ENCODE measurements around the gene CYP4Z1.
"Not testable (repeated sequence)": the region's sequence is repeated elsewhere in the genome, so short reads cannot be mapped to it uniquely, and the experiment has no call there.

The CYP4Z1 gene

DNA sequence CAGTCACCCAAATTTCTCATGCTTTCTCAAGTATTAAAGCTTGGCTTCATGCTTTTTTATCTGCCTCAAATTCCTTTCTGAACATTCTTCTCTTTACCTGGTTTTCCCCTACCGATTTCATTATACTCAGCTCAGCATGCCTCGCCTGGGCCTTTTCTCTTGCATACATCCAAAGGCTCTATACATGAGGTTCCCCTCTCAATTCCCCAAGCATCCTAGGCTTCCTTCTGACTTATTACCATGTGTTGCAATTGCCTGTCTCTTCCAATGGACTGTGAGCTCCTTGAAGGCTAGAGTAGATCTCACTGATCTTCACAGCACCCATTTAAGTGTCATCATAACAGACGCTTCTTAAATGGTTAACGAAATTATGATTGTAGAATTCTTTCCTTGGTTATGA is 46.1 kb downstream of the CYP4Z1 start:
- Histone ChIP-seq H3K4me1 (ENCODE audit: control insufficient read depth, low read length) (no peaks in the 10 kb centered on the region), H3K4me3 (ENCODE audit: low read length) (no peak overlapping the region), H3K4me2 (ENCODE audit: low read length) (no peak overlapping the region), H3K27ac (ENCODE audit: low read depth, low read length) (no peak overlapping the region), H3K79me2 (ENCODE audit: control insufficient read depth, low read length) (no peaks in the 10 kb centered on the region), H3K36me3 (ENCODE audit: control insufficient read depth, low read length) (no peaks in the 10 kb centered on the region), H3F3A (ENCODE audit: control insufficient read depth, insufficient read depth) (no peaks in the 10 kb centered on the region), H3K27me3 (ENCODE audit: control insufficient read depth, low read length) (no peaks in the 10 kb centered on the region), H3K9me2 (replicated peaks; ENCODE audit: control insufficient read depth, low read length) (no peaks in the 10 kb centered on the region), H4K20me1 (ENCODE audit: control insufficient read depth, insufficient read depth, low read depth, low read length) (no peaks in the 10 kb centered on the region), H3K9me3 (ENCODE audit: control insufficient read depth, insufficient read depth, low read length) (no peaks in the 10 kb centered on the region)
- TF ChIP-seq, protein P1, sequence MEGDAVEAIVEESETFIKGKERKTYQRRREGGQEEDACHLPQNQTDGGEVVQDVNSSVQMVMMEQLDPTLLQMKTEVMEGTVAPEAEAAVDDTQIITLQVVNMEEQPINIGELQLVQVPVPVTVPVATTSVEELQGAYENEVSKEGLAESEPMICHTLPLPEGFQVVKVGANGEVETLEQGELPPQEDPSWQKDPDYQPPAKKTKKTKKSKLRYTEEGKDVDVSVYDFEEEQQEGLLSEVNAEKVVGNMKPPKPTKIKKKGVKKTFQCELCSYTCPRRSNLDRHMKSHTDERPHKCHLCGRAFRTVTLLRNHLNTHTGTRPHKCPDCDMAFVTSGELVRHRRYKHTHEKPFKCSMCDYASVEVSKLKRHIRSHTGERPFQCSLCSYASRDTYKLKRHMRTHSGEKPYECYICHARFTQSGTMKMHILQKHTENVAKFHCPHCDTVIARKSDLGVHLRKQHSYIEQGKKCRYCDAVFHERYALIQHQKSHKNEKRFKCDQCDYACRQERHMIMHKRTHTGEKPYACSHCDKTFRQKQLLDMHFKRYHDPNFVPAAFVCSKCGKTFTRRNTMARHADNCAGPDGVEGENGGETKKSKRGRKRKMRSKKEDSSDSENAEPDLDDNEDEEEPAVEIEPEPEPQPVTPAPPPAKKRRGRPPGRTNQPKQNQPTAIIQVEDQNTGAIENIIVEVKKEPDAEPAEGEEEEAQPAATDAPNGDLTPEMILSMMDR (IDR thresholded peaks at IDR 0.05; ENCODE audit: low read depth, low read length, poor library complexity, severe bottlenecking) = no peak
- no peak for TF ChIP-seq EZH2phosphoT487 (IDR thresholded peaks at IDR 0.05; ENCODE audit: borderline replicate concordance, low read length)

DNA sequence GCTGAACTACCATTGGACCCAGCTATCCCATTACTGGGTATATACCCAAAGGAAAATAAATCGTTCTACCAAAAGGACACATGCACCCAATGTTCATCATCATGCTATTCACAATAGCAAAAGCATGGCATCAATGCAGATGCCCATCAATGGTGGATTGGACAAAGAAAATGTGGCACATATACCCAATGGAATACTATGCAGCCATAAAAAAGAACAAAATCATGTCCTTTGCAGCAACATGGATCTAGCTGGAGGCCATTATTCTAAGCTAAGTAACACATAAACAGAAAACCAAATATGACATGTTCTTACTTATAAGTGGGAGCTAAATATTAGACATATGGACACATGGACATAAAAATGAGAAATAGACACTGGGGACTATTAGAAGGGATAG is 54.0 kb downstream of the CYP4Z1 start:
- not testable (repeated sequence) for H3K36me3 ChIP-seq (ENCODE audit: control insufficient read depth, low read length)

GRCh38 chr1:47124834-47125233 is 57.8 kb downstream of the CYP4Z1 start:
- H3K36me3 ChIP-seq (ENCODE audit: control insufficient read depth, low read length); H3K9me3 ChIP-seq (ENCODE audit: control insufficient read depth, insufficient read depth, low read length); H3K27me3 ChIP-seq (ENCODE audit: control insufficient read depth, low read length); H4K20me1 ChIP-seq (ENCODE audit: control insufficient read depth, insufficient read depth, low read depth, low read length); H3K4me2 ChIP-seq (ENCODE audit: low read length); H3K79me2 ChIP-seq (ENCODE audit: control insufficient read depth, low read length); H3K4me3 ChIP-seq (ENCODE audit: low read length); H3K27ac ChIP-seq (ENCODE audit: low read depth, low read length); H3F3A ChIP-seq (ENCODE audit: control insufficient read depth, insufficient read depth); H3K9me2 ChIP-seq (replicated peaks; ENCODE audit: control insufficient read depth, low read length); H3K4me1 ChIP-seq (ENCODE audit: control insufficient read depth, low read length): not testable (repeated sequence)

More for the DNA sequence above, 54.0 kb downstream of the CYP4Z1 start:
- not testable (repeated sequence) for H3K9me3 ChIP-seq (ENCODE audit: control insufficient read depth, insufficient read depth, low read length); H3F3A ChIP-seq (ENCODE audit: control insufficient read depth, insufficient read depth); H3K4me1 ChIP-seq (ENCODE audit: control insufficient read depth, low read length); H3K27ac ChIP-seq (ENCODE audit: low read depth, low read length); H3K4me2 ChIP-seq (ENCODE audit: low read length); H4K20me1 ChIP-seq (ENCODE audit: control insufficient read depth, insufficient read depth, low read depth, low read length); H3K27me3 ChIP-seq (ENCODE audit: control insufficient read depth, low read length); H3K4me3 ChIP-seq (ENCODE audit: low read length); H3K9me2 ChIP-seq (replicated peaks; ENCODE audit: control insufficient read depth, low read length); H3K79me2 ChIP-seq (ENCODE audit: control insufficient read depth, low read length)

- not testable (repeated sequence) for H3K79me2 ChIP-seq (ENCODE audit: control insufficient read depth, low read length); H3K4me3 ChIP-seq (ENCODE audit: low read length); H3K27me3 ChIP-seq (ENCODE audit: control insufficient read depth, low read length); H3K36me3 ChIP-seq (ENCODE audit: control insufficient read depth, low read length); H4K20me1 ChIP-seq (ENCODE audit: control insufficient read depth, insufficient read depth, low read depth, low read length); H3K9me2 ChIP-seq (replicated peaks; ENCODE audit: control insufficient read depth, low read length); H3F3A ChIP-seq (ENCODE audit: control insufficient read depth, insufficient read depth); H3K4me2 ChIP-seq (ENCODE audit: low read length); H3K9me3 ChIP-seq (ENCODE audit: control insufficient read depth, insufficient read depth, low read length); H3K4me1 ChIP-seq (ENCODE audit: control insufficient read depth, low read length); H3K27ac ChIP-seq (ENCODE audit: low read depth, low read length)
Observed at GRCh38 chr1:47126997-47127396, 60.0 kb downstream of the CYP4Z1 start.

DNA sequence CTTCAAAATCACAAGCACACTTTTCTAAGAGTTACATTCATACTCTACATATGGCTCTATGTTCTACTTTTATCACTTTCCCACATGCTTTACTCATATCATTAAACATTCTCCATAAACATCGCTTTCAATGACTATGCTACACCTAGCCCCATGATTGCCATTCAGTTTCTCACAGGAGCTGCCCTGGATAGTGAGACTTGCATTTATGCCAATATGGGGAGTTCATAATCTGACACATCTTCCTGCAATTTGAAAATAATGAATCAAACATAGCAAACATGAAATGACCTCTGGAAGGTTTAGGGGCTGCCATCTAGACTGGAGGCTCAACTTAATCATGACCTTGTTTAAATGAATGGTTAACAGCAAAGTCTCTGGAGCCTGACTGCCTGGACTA is 61.2 kb downstream of the CYP4Z1 start:
- no peaks in the 10 kb centered on the region for H3K9me2 ChIP-seq (replicated peaks; ENCODE audit: control insufficient read depth, low read length)
- no peak overlapping the region for H3K4me3 ChIP-seq (ENCODE audit: low read length)
- TF ChIP-seq, protein P1 (IDR thresholded peaks at IDR 0.05; ENCODE audit: low read depth, low read length, poor library complexity, severe bottlenecking) = no peak
- no peak for TF ChIP-seq EZH2phosphoT487 (IDR thresholded peaks at IDR 0.05; ENCODE audit: borderline replicate concordance, low read length)
- H3K79me2 ChIP-seq (ENCODE audit: control insufficient read depth, low read length) = no peaks in the 10 kb centered on the region
- no peaks in the 10 kb centered on the region for H4K20me1 ChIP-seq (ENCODE audit: control insufficient read depth, insufficient read depth, low read depth, low read length)
- H3K27ac ChIP-seq (ENCODE audit: low read depth, low read length) = no peak overlapping the region
- H3K27me3 ChIP-seq (ENCODE audit: control insufficient read depth, low read length) = no peaks in the 10 kb centered on the region
- H3F3A ChIP-seq (ENCODE audit: control insufficient read depth, insufficient read depth) = no peaks in the 10 kb centered on the region
- H3K9me3 ChIP-seq (ENCODE audit: control insufficient read depth, insufficient read depth, low read length) = no peaks in the 10 kb centered on the region
- H3K36me3 ChIP-seq (ENCODE audit: control insufficient read depth, low read length) = no peaks in the 10 kb centered on the region
- H3K4me1 ChIP-seq (ENCODE audit: control insufficient read depth, low read length) = no peaks in the 10 kb centered on the region
- H3K4me2 ChIP-seq (ENCODE audit: low read length) = no peak overlapping the region

DNA sequence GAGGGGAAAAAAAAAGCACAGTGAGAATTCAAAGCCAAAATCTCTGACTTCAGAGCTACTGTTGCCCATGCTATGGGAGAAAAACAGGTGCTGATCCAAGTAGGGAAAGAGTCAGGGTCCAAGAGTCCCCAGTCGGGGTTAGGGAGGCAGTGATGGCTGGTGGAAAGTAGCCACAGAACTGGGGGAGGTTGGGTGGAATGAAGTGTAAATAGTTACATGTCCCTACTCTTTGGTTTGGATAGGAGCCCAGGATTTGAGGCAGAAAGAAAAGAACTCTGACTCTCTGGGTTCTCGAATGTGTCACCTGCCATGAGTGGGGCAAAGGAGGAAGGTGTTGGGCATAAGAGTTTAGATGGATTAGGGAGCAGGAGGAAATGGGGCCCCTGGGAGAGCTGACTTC is 61.8 kb downstream of the CYP4Z1 start:
- H3K4me2 ChIP-seq (ENCODE audit: low read length); H3F3A ChIP-seq (ENCODE audit: control insufficient read depth, insufficient read depth); H3K9me2 ChIP-seq (replicated peaks; ENCODE audit: control insufficient read depth, low read length); H3K4me3 ChIP-seq (ENCODE audit: low read length); H3K27me3 ChIP-seq (ENCODE audit: control insufficient read depth, low read length); H3K4me1 ChIP-seq (ENCODE audit: control insufficient read depth, low read length); H3K79me2 ChIP-seq (ENCODE audit: control insufficient read depth, low read length); H4K20me1 ChIP-seq (ENCODE audit: control insufficient read depth, insufficient read depth, low read depth, low read length); H3K27ac ChIP-seq (ENCODE audit: low read depth, low read length); H3K9me3 ChIP-seq (ENCODE audit: control insufficient read depth, insufficient read depth, low read length); H3K36me3 ChIP-seq (ENCODE audit: control insufficient read depth, low read length): not testable (repeated sequence)
